GM15510 (cell line): Measurements from ENCODE around the gene PLA2G2D.

Experiments used
- POLR2A ChIP-seq: IDR thresholded peaks from 3 replicates; pipeline ENCODE4 v1.6.1; 2011; ENCODE audit warnings: borderline replicate concordance; ENCODE audit not compliant: insufficient read length; ENCODE audit errors: extremely low read depth

The PLA2G2D gene

GRCh38 chr1:20119347-20119746 is at the start of gene PLA2G2D:
TSS of gene PLA2G2D (minus strand) at chr1:20119536. CDS start at chr1:20119498, 38 bp downstream.
- no peak for TF ChIP-seq POLR2A

- no peak for TF ChIP-seq POLR2A
Observed at GRCh38 chr1:20168564-20169491, 49.5 kb upstream of the PLA2G2D start.

- TF ChIP-seq POLR2A, result no peak
Observed at GRCh38 chr1:20167126-20167525, 47.8 kb upstream of the PLA2G2D start.

- no peak for TF ChIP-seq POLR2A
Observed at GRCh38 chr1:20166051-20166450, 46.7 kb upstream of the PLA2G2D start.

- TF ChIP-seq POLR2A, result no peak
Observed at GRCh38 chr1:20165522-20165951, 46.2 kb upstream of the PLA2G2D start.

- no peak for TF ChIP-seq POLR2A
Observed at GRCh38 chr1:20164694-20165202, 45.4 kb upstream of the PLA2G2D start.

- no peak for TF ChIP-seq POLR2A
Observed at GRCh38 chr1:20160034-20160433, 40.7 kb upstream of the PLA2G2D start.

- TF ChIP-seq POLR2A, result no peak
Observed at GRCh38 chr1:20158358-20159070, 39.2 kb upstream of the PLA2G2D start.

GRCh38 chr1:20154301-20154831 is 35.0 kb upstream of the PLA2G2D start:
- TF ChIP-seq POLR2A, result no peak

- no peak for TF ChIP-seq POLR2A
Observed at GRCh38 chr1:20153000-20153418, 33.7 kb upstream of the PLA2G2D start.

GRCh38 chr1:20152599-20152930 is 33.2 kb upstream of the PLA2G2D start:
- TF ChIP-seq POLR2A, result no peak

- no peak for TF ChIP-seq POLR2A
Observed at GRCh38 chr1:20151906-20152598, 32.7 kb upstream of the PLA2G2D start.

- TF ChIP-seq POLR2A, result no peak
Observed at GRCh38 chr1:20150969-20151368, 31.6 kb upstream of the PLA2G2D start.

GRCh38 chr1:20150326-20150705 is 31.0 kb upstream of the PLA2G2D start:
- no peak for TF ChIP-seq POLR2A
